DND-41 (cell line): ENCODE results near the gene ANKRD12.

Experiments used
- CTCF ChIP-seq: IDR thresholded peaks from 2 replicates; pipeline ENCODE4 v1.5.1; 2012; ENCODE audit warnings: borderline replicate concordance, low read length, moderate library complexity, mild to moderate bottlenecking; ENCODE audit not compliant: poor library complexity, severe bottlenecking; ENCODE audit errors: extremely low read depth
- EZH2 ChIP-seq: IDR thresholded peaks from 3 replicates; pipeline ENCODE4 v1.6.1; 2012; ENCODE audit warnings: borderline replicate concordance, low read depth, mild to moderate bottlenecking, moderate library complexity, low read length, inconsistent platforms; ENCODE audit not compliant: severe bottlenecking

DNA sequence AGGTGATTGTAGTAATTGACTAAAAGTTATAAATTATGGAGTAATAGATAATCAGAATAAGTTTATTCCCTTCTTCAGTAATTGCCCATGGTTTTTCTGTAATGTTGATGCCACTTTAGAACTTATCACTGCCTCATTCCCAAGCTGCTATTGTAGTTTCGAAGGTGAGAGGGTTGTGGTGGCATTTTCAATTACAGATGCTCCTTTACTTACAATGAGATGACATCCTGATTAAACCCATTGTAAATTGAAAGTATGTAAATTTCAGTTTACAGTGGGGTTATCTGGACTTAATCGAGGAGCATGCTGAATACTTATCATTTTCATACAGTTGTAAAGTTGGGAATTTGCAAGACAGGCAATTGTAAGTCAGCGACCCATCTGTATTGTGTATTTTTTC, 31.2 kb upstream of the ANKRD12 start:
- TF ChIP-seq CTCF (no peak), EZH2 (no peak)
